BLaER1 (cell line): ENCODE data around the gene CDK4.

Source experiments
- H3K27ac ChIP-seq: shearing (Covaris generic); formaldehyde crosslinking; 2 replicates; pipeline ENCODE4 v1.8.1; 2022
- H3K27me3 ChIP-seq: shearing (Covaris generic); formaldehyde crosslinking; 2 replicates; pipeline ENCODE4 v1.8.1; 2022
- H3K36me3 ChIP-seq: shearing (Covaris generic); formaldehyde crosslinking; 2 replicates; pipeline ENCODE4 v1.8.1; 2022
- H3K4me1 ChIP-seq: shearing (Covaris generic); formaldehyde crosslinking; 2 replicates; pipeline ENCODE4 v1.8.1; 2022
- H3K4me2 ChIP-seq: shearing (Covaris generic); formaldehyde crosslinking; 2 replicates; pipeline ENCODE4 v1.8.1; 2022
- H3K4me3 ChIP-seq: shearing (Covaris generic); formaldehyde crosslinking; 2 replicates; pipeline ENCODE4 v1.8.1; 2022
- H3K9ac ChIP-seq: shearing (Covaris generic); formaldehyde crosslinking; 2 replicates; pipeline ENCODE4 v1.8.1; 2022
- H3K9me3 ChIP-seq: shearing (Covaris generic); formaldehyde crosslinking; 2 replicates; pipeline ENCODE4 v1.8.1; 2022
- H4K20me1 ChIP-seq: shearing (Covaris generic); formaldehyde crosslinking; 2 replicates; pipeline ENCODE4 v1.8.1; 2022
- Cebpa-rat ChIP-seq: shearing (Covaris generic); IDR thresholded peaks from 2 replicates; pipeline ENCODE4 v1.8.1; 2022

The CDK4 gene

DNA sequence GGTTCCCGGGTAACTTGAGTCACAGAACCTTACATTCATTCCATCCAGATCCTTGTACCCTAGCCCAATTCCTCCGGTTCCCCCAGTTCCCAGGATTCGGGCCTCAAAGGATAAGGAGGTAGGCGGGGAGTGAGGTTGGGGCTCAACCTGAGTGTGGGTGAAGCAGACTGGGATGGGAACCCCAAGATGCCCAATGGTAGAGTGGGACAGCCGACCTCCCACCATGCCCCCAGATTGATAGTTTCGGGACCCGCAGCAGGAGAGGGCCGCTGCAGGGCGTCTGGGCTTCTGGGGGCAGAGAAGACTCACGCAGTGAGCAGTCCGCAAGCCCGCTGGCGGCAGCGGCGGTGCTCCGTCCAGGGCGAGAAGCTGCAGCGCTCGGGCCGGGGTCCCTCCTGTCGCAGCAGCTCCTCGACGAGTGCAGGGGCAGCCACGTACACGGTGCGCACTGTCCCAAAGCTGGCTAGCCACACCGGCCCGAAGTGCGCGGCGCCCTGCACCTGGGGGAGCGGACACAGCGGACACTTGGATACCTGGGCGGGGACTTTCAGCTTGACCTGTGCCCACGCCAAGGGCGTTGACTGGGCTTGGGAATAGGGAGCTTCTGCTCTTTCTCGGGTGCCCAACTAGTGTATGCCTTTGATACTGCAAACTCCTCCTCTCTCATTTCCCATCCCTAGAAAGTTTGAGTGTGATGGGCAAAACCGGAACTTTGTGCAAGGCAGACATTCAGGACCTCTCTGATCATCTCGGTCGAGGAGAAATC, 13.8 kb upstream of the CDK4 start:
- Histone ChIP-seq H3K27me3 (peaks cover 81% of the 10 kb centered on the region), H3K9me3 (no peaks in the 10 kb centered on the region; the same call in 1 of the 2 replicates), H3K27ac (no peak overlapping the region), H3K4me1 (peaks cover 15% of the 10 kb centered on the region), H3K4me3 (peak overlapping the region; percentile 47), H3K9ac (no peak overlapping the region), H4K20me1 (peaks cover 77% of the 10 kb centered on the region), H3K4me2 (peak overlapping the region; percentile 33), H3K36me3 (peaks cover 31% of the 10 kb centered on the region)
- no peak for TF ChIP-seq Cebpa-rat

- Histone ChIP-seq H3K27ac (no peak overlapping the region), H3K9me3 (no peaks in the 10 kb centered on the region; the same call in 1 of the 2 replicates), H3K4me3 (peak overlapping the region; percentile 47), H4K20me1 (peaks cover 84% of the 10 kb centered on the region), H3K36me3 (peaks cover 24% of the 10 kb centered on the region), H3K4me1 (peaks cover 12% of the 10 kb centered on the region), H3K4me2 (peak overlapping the region; percentile 33), H3K27me3 (peaks cover 83% of the 10 kb centered on the region), H3K9ac (no peak overlapping the region)
- no peak for TF ChIP-seq Cebpa-rat
Measured at GRCh38 chr12:57765003-57765697, 13.0 kb upstream of the CDK4 start.

DNA sequence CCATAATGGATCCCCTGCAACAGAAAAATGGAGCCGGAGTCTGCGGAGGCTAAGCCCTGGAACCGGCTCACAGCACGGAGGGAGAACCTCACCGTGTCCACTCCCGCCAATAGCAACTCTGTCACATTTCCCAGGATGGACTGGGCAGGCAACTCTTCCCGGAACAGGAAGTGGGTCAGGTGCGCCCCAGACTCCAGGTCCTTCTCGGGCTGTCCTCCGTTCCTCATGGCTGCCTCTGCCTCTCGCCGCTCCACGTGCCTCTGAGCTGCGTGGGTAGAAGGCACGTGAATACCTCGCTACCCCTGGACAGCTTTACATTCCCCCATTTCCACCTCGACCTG, 12.5 kb upstream of the CDK4 start:
- H3K36me3 ChIP-seq: peaks cover 19% of the 10 kb centered on the region
- peaks cover 83% of the 10 kb centered on the region for H3K27me3 ChIP-seq
- no peak overlapping the region for H3K9ac ChIP-seq
- H4K20me1 ChIP-seq: peaks cover 88% of the 10 kb centered on the region
- peaks cover 12% of the 10 kb centered on the region for H3K4me1 ChIP-seq
- no peak overlapping the region for H3K27ac ChIP-seq
- TF ChIP-seq Cebpa-rat: no peak
- H3K9me3 ChIP-seq: no peaks in the 10 kb centered on the region; the same call in 1 of the 2 replicates
- H3K4me2 ChIP-seq: peak overlapping the region; percentile 33; the same call in 1 of the 2 replicates
- H3K4me3 ChIP-seq: peak overlapping the region; percentile 47; the same call in 1 of the 2 replicates

GRCh38 chr12:57763881-57764661, 12.0 kb upstream of the CDK4 start:
- Histone ChIP-seq H4K20me1 (peaks cover 88% of the 10 kb centered on the region), H3K27me3 (peaks cover 85% of the 10 kb centered on the region), H3K36me3 (peaks cover 13% of the 10 kb centered on the region), H3K9me3 (no peaks in the 10 kb centered on the region; the same call in 1 of the 2 replicates), H3K4me3 (no peak overlapping the region), H3K4me1 (peaks cover 12% of the 10 kb centered on the region), H3K27ac (no peak overlapping the region), H3K9ac (no peak overlapping the region), H3K4me2 (no peak overlapping the region)
- no peak for TF ChIP-seq Cebpa-rat

DNA sequence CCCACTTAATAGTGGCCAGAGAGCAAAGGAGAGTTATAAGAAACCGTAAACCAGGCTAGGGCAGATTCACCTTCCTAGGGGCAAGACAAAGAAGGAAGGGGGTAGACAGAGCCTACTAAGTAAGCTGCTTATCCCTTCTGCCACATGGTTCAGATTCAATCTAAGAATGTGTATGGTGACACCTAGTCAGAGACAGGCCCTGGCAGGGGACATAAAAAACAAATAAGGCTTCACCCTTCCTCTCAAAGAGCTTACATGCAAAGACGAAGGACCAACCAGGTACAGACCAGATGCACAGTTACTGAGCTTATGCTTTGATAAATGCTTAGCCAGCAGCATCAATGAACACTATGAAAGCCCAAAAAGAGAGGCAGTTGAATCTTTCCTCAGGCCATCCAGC, 10.4 kb upstream of the CDK4 start:
- H3K4me3 ChIP-seq: no peak overlapping the region
- H3K4me1 ChIP-seq: peaks cover 12% of the 10 kb centered on the region
- H4K20me1 ChIP-seq: peaks cover 90% of the 10 kb centered on the region
- no peak overlapping the region for H3K27ac ChIP-seq
- H3K4me2 ChIP-seq: no peak overlapping the region
- TF ChIP-seq Cebpa-rat: no peak
- H3K27me3 ChIP-seq: peaks cover 86% of the 10 kb centered on the region
- H3K9me3 ChIP-seq: no peaks in the 10 kb centered on the region; the same call in 1 of the 2 replicates
- H3K9ac ChIP-seq: no peak overlapping the region
- H3K36me3 ChIP-seq: peaks cover 12% of the 10 kb centered on the region; the same call in 1 of the 2 replicates

DNA sequence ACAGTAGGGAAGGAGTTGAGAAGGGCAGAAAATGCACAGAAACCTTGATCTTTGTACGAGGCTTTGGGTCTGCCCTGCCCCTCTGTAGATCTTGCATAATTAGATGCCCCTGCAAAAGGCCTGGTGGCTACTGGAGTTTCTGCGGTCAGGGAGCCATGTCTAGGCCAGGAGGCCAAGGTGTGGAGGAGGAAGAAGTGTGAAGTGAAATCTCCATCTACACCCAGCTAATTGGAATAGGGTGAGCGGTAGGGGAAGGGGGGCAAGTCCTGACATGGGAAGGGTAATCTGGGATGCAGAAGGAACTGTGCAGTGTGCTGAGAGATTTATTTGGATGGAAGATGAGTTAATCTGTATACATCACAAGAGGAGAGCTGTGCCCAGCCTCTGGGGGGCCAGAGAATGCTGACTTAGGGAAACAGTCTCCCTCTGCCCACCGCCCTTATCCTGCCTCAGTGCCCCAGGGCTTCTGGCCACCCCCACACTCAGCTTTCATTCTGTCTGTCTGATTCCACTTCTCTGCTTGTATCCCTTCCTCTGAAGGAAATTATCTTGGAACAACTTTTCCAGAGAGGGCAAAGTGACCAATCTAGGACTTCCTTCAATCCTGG, 9.4 kb upstream of the CDK4 start:
- H3K27ac ChIP-seq: no peak overlapping the region

GRCh38 chr12:57760347-57760982, 8.4 kb upstream of the CDK4 start:
- no peak overlapping the region for H3K4me2 ChIP-seq
- peaks cover 25% of the 10 kb centered on the region for H3K4me1 ChIP-seq
- no peak overlapping the region for H3K4me3 ChIP-seq
- H3K9ac ChIP-seq: no peak overlapping the region
- H3K27me3 ChIP-seq: peaks cover 86% of the 10 kb centered on the region
- H4K20me1 ChIP-seq: peaks cover 89% of the 10 kb centered on the region
- no peak for TF ChIP-seq Cebpa-rat
- no peaks in the 10 kb centered on the region; the same call in 1 of the 2 replicates for H3K9me3 ChIP-seq
- H3K36me3 ChIP-seq: peaks cover 12% of the 10 kb centered on the region; the same call in 1 of the 2 replicates
- H3K27ac ChIP-seq: no peak overlapping the region

More for the DNA sequence above, 9.4 kb upstream of the CDK4 start:
- Histone ChIP-seq H3K9me3 (no peaks in the 10 kb centered on the region; the same call in 1 of the 2 replicates), H4K20me1 (peaks cover 89% of the 10 kb centered on the region), H3K36me3 (peaks cover 12% of the 10 kb centered on the region; the same call in 1 of the 2 replicates), H3K4me2 (no peak overlapping the region), H3K9ac (no peak overlapping the region), H3K4me3 (no peak overlapping the region), H3K4me1 (peaks cover 17% of the 10 kb centered on the region), H3K27me3 (peaks cover 86% of the 10 kb centered on the region)
- no peak for TF ChIP-seq Cebpa-rat

GRCh38 chr12:57759360-57759980, 7.4 kb upstream of the CDK4 start:
- peaks cover 86% of the 10 kb centered on the region for H3K27me3 ChIP-seq
- peaks cover 12% of the 10 kb centered on the region; the same call in 1 of the 2 replicates for H3K36me3 ChIP-seq
- H3K27ac ChIP-seq: no peak overlapping the region
- no peak overlapping the region for H3K9ac ChIP-seq
- no peak overlapping the region for H3K4me3 ChIP-seq
- peaks cover 80% of the 10 kb centered on the region for H4K20me1 ChIP-seq
- H3K4me1 ChIP-seq: peaks cover 19% of the 10 kb centered on the region
- H3K9me3 ChIP-seq: no peaks in the 10 kb centered on the region
- no peak for TF ChIP-seq Cebpa-rat
- H3K4me2 ChIP-seq: no peak overlapping the region
